CD4-positive, alpha-beta T cell (primary cell): ENCODE results near the gene UNKL. TPM values are rescaled to one million over a fixed set of nuclear protein-coding genes. Genes with fewer than 3 reads are reported as not detected.

Experiments
- ATAC-seq: fragments of 200-7000 bp; cut with Tn5 transposase; one replicate; pipeline ENCODE4 v1.10.0; 2022; ENCODE audit warnings: mild to moderate bottlenecking; ENCODE audit not compliant: poor library complexity
- CTCF ChIA-PET: fragments of 350-600 bp; sonication (Branson Sonifier 250); formaldehyde crosslinking; loops from one replicate; lab custom pipeline; 2021; ENCODE audit warnings: antibody characterized with exemption, inconsistent platforms; lab: Charles Lee
- POLR2A ChIA-PET: fragments of 350-600 bp; sonication (Branson Sonifier 250); formaldehyde crosslinking; loops from one replicate; lab custom pipeline; 2021; ENCODE audit warnings: antibody characterized with exemption, inconsistent platforms; lab: Charles Lee
- DNase-seq, 14 experiments: peaks; one replicate each; pipeline ENCODE4 v3.0.0-alpha.2; 2013 to 2020; ENCODE audit warnings: mixed read lengths in 2 of 14
- H3K27ac ChIP-seq, 2 donors: one replicate each; pipeline versions ENCODE4 v1.5.1 to v1.7.0; 2013; ENCODE audit warnings: low read length in 2 of 2, low read depth in 1 of 2, mild to moderate bottlenecking in 1 of 2
- H3K27me3 ChIP-seq, 2 experiments: 1 replicate in 1 of 2; 2 replicates in 1 of 2; pipeline versions ENCODE4 v1.6.1 to v1.7.0; 2013; ENCODE audit warnings: low read length in 2 of 2, control low read depth in 1 of 2, mild to moderate bottlenecking in 1 of 2, moderate library complexity in 1 of 2; ENCODE audit not compliant: insufficient read depth in 2 of 2, control insufficient read depth in 1 of 2
- H3K36me3 ChIP-seq: one replicate; pipeline ENCODE4 v1.6.1; 2013; ENCODE audit warnings: low read length, control low read depth; ENCODE audit not compliant: insufficient read depth
- H3K4me1 ChIP-seq: one replicate; pipeline ENCODE4 v1.6.1; 2013; ENCODE audit warnings: low read length, control low read depth; ENCODE audit not compliant: insufficient read depth
- H3K4me3 ChIP-seq: one replicate; pipeline ENCODE4 v1.5.1; 2013; ENCODE audit warnings: mild to moderate bottlenecking, low read length, moderate library complexity
- H3K9me3 ChIP-seq, 2 experiments: 1 replicate in 1 of 2; 2 replicates in 1 of 2; pipeline versions ENCODE4 v1.6.1 to v1.7.0; 2013; ENCODE audit warnings: low read length in 2 of 2, mild to moderate bottlenecking in 2 of 2, control low read depth in 1 of 2, moderate library complexity in 1 of 2; ENCODE audit not compliant: control insufficient read depth in 1 of 2, insufficient read depth in 1 of 2
- H3K27ac Mint-ChIP-seq: one replicate; pipeline ENCODE4 v1.8.0; 2020; ENCODE audit warnings: mixed read lengths
- H3K27me3 Mint-ChIP-seq: one replicate; pipeline ENCODE4 v1.8.0; 2021; ENCODE audit warnings: mixed read lengths
- H3K36me3 Mint-ChIP-seq: one replicate; pipeline ENCODE4 v1.8.0; 2021; ENCODE audit warnings: low read depth, mixed read lengths
- H3K4me1 Mint-ChIP-seq: one replicate; pipeline ENCODE4 v1.8.0; 2021; ENCODE audit warnings: low read depth, mixed read lengths
- H3K4me3 Mint-ChIP-seq: one replicate; pipeline ENCODE4 v1.8.0; 2020; ENCODE audit warnings: mild to moderate bottlenecking, mixed read lengths
- H3K9me3 Mint-ChIP-seq: one replicate; pipeline ENCODE4 v1.8.0; 2020; ENCODE audit warnings: mixed read lengths
- intact Hi-C, 2 experiments: fragments of 100-400 bp; cut with DNase I in 1 of 2; cut with micrococcal nuclease in 1 of 2; formaldehyde crosslinking; loops; one replicate each; pipeline versions ENCODE4 v1.15.1 to v1.9.0; 2023 to 2025; cut with DNase I, micrococcal nuclease
- total RNA-seq, 174 experiments: library from RNA in 2 of 174; stranded (reverse) in 2 of 174; gene quantifications; one replicate each; pipeline ENCODE4 v1.2.3 and lab custom pipeline; 2021 to 2026
- TF ChIP-seq, protein P1 (sequence below): fragments of 200-600 bp; IDR thresholded peaks from one replicate; pipeline ENCODE4 v1.8.0; 2022; ENCODE audit warnings: antibody characterized with exemption, mild to moderate bottlenecking

UNKL gene
- total RNA-seq, 2 experiments from 2014 or later, result 52.6 to 53.2 TPM

DNA sequence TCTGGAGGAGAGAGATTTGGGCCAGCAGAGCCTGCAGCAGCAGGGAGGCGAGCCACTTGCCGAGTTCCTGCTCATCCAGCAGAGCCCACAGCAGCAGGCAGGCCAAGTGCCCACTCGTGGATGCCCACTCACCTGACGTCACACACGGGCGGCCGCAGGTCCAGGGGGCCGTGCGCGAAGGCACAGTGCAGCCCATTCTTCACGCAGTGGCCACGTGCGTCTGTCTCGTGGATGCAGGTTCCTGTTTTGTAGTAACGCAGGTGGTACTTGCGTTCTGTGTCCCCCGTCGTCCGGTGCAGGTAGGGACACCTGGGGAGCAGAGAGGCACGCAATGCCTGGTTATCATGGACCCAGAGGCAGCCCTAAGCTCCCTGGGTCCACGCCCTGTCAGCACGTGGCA, 11.5 kb downstream of the UNKL start:
- peaks cover 62% of the 10 kb centered on the region for H3K36me3 Mint-ChIP-seq
- ChIA-PET POLR2A (no interaction called here), CTCF (no interaction called here)
- H3K9me3 Mint-ChIP-seq, result no peaks in the 10 kb centered on the region
- peaks cover 9% of the 10 kb centered on the region for H3K4me1 Mint-ChIP-seq
- H3K4me3 ChIP-seq, result no peak overlapping the region
- no peak overlapping the region for H3K27ac Mint-ChIP-seq
- no peaks in the 10 kb centered on the region for H3K27me3 ChIP-seq
- DNase-seq (no peak), ATAC-seq (no peak)
- no peaks in the 10 kb centered on the region for H3K27me3 Mint-ChIP-seq
- no peak overlapping the region for H3K27ac ChIP-seq
- H3K4me3 Mint-ChIP-seq, result no peak overlapping the region
- H3K9me3 ChIP-seq, result no peaks in the 10 kb centered on the region
- intact Hi-C loops, result no loop called here
- H3K36me3 ChIP-seq, result peaks cover 67% of the 10 kb centered on the region
- peaks cover 9% of the 10 kb centered on the region for H3K4me1 ChIP-seq
- TF ChIP-seq, protein P1, sequence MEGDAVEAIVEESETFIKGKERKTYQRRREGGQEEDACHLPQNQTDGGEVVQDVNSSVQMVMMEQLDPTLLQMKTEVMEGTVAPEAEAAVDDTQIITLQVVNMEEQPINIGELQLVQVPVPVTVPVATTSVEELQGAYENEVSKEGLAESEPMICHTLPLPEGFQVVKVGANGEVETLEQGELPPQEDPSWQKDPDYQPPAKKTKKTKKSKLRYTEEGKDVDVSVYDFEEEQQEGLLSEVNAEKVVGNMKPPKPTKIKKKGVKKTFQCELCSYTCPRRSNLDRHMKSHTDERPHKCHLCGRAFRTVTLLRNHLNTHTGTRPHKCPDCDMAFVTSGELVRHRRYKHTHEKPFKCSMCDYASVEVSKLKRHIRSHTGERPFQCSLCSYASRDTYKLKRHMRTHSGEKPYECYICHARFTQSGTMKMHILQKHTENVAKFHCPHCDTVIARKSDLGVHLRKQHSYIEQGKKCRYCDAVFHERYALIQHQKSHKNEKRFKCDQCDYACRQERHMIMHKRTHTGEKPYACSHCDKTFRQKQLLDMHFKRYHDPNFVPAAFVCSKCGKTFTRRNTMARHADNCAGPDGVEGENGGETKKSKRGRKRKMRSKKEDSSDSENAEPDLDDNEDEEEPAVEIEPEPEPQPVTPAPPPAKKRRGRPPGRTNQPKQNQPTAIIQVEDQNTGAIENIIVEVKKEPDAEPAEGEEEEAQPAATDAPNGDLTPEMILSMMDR, result no peak

DNA sequence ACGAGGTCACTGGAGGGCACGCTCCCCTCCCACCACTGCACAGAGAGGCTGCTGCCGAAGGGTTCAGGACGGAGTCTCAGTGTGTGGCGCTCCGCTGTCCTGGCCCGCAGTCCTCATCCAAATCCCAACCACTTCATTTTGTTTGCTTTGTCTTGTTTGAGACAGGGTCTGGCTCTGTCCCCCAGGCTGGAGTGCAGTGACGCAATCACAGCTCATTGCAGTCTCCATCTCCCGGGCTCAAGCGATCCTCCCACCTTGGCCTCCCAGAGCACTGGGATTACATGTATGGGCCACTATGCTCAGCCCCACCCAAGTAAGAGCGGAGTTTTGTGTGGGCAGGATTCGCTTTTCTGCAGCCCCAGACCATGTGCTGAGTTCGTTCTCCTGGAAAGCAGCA, 12.7 kb downstream of the UNKL start:
- H3K4me1 Mint-ChIP-seq, result peaks cover 5% of the 10 kb centered on the region
- TF ChIP-seq, protein P1, result no peak
- H3K36me3 Mint-ChIP-seq, result peaks cover 59% of the 10 kb centered on the region
- no peaks in the 10 kb centered on the region for H3K9me3 ChIP-seq
- H3K4me3 Mint-ChIP-seq, result no peak overlapping the region
- intact Hi-C loops, result no loop called here
- no peak overlapping the region for H3K27ac Mint-ChIP-seq
- no peak overlapping the region for H3K27ac ChIP-seq
- no peaks in the 10 kb centered on the region for H3K9me3 Mint-ChIP-seq
- no peaks in the 10 kb centered on the region for H3K4me1 ChIP-seq
- H3K36me3 ChIP-seq, result peaks cover 71% of the 10 kb centered on the region
- CTCF ChIA-PET, result no interaction called here
- H3K27me3 ChIP-seq, result no peaks in the 10 kb centered on the region
- DNase-seq (no peak), ATAC-seq (no peak)
- H3K4me3 ChIP-seq, result no peak overlapping the region
- H3K27me3 Mint-ChIP-seq, result no peaks in the 10 kb centered on the region
- POLR2A ChIA-PET, result no interaction called here

DNA sequence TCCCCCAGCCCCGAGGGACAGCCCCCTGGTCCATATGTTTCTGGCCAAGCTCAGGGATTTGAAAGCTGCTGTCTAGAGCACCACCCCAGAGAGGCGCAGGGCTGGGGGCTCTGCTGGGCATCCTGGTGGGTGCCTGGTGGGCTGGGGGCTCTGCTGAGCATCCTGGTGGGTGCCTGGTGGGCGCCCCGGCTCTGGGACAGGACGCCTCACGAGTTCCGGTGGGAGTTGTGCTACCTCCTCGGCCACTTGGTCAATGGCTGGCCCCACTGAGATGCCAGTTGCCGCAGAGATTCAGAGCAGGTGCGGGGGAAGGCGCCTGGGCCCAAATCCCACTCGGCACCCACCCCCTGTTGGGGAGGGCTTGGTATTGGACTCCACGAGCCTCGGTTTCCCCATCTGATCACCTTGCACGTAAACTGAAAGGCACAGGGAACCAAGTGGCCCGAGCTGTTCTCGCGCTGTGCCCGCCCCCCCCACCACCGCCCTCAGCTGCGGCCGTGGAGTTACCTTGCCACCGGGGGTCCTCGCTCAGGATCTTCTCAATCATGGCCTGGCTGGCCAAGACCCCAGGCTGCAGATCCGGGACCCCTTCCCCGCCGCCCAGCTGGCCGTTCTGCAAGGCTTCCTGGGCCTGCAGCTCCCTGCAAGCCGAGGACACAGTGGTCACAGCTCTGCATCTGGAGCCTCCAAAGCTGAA, 13.3 kb downstream of the UNKL start:
- Mint-ChIP-seq H3K27me3 (no peaks in the 10 kb centered on the region), H3K4me1 (peaks cover 5% of the 10 kb centered on the region), H3K4me3 (no peak overlapping the region), H3K36me3 (peaks cover 62% of the 10 kb centered on the region), H3K9me3 (no peaks in the 10 kb centered on the region), H3K27ac (no peak overlapping the region)
- intact Hi-C loops, result no loop called here
- Histone ChIP-seq H3K27ac (no peak overlapping the region), H3K27me3 (no peaks in the 10 kb centered on the region), H3K4me3 (no peak overlapping the region), H3K9me3 (no peaks in the 10 kb centered on the region), H3K36me3 (peaks cover 72% of the 10 kb centered on the region), H3K4me1 (no peaks in the 10 kb centered on the region)
- ChIA-PET CTCF (no interaction called here), POLR2A (no interaction called here)
- no peak for DNase-seq
- TF ChIP-seq, protein P1, result no peak
- ATAC-seq, result no peak
